SK-N-MC (cell line): ENCODE data around the gene C2CD4B.

ENCODE experiments used
- EZH2 ChIP-seq: fragments of 200-600 bp; sonication (generic); IDR thresholded peaks from one replicate; pipeline ENCODE4 v1.6.1; 2017; ENCODE audit warnings: antibody characterized with exemption
- FOXP2 ChIP-seq: optimal IDR thresholded peaks from 2 replicates; pipeline ENCODE3; 2011; ENCODE audit warnings: mild to moderate bottlenecking, moderate library complexity; ENCODE audit not compliant: insufficient read depth; ENCODE audit errors: extremely low read length, control extremely low read depth
- POLR2AphosphoS5 ChIP-seq: IDR thresholded peaks from 2 replicates; pipeline ENCODE4 v1.6.1; 2012; ENCODE audit warnings: mild to moderate bottlenecking, low read depth, low read length, borderline replicate concordance

DNA sequence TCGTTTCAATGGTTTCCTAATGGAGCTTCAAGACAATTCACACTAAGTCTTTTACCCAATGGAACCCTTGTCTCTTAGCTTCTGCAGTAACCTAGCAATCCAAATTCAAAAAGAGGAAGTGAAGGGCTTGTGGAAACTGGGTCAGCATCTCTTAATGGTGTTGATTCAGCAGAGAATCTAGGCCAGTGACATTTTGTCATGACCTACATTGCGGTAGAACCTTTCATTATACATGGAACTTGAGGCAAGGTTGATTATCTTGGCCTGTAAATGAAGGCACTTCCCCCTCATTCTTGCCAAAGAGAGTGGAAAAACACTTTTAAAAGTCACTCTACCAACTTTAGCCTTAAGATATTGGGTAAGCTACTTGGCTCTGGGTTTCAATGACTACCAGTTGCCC lies 42.8 kb downstream of the C2CD4B start:
- TF ChIP-seq EZH2 (no peak), POLR2AphosphoS5 (no peak), FOXP2 (no peak)
